Activated naive CD4-positive, alpha-beta T cell treated with Interleukin-2 at 50 U/mL for 16 hours (primary cell): ENCODE results near the gene OR52B2.
"Not testable (repeated sequence)": the region's sequence is repeated elsewhere in the genome, so short reads cannot be mapped to it uniquely, and the experiment has no call there.

Experiments used
- DNase-seq: peaks from one replicate; pipeline ENCODE4 v3.0.0-alpha.2; 2020

The OR52B2 gene

GRCh38 chr11:6151117-6151516, 19.0 kb downstream of the OR52B2 start:
- no peak for DNase-seq

- DNase-seq = not testable (repeated sequence)
These were observed 26.4 kb downstream of the OR52B2 start for GRCh38 chr11:6143737-6144136.

- no peak for DNase-seq
These were observed 27.2 kb downstream of the OR52B2 start for GRCh38 chr11:6142936-6143335.

GRCh38 chr11:6135936-6136335, 34.2 kb downstream of the OR52B2 start:
- DNase-seq = not testable (repeated sequence)

GRCh38 chr11:6132431-6132830, 37.7 kb downstream of the OR52B2 start:
- DNase-seq = no peak

- DNase-seq = no peak
These were observed 40.5 kb downstream of the OR52B2 start for GRCh38 chr11:6129635-6130034.

- no peak for DNase-seq
These were observed 41.1 kb downstream of the OR52B2 start for GRCh38 chr11:6129011-6129410.

GRCh38 chr11:6127881-6128280, 42.2 kb downstream of the OR52B2 start:
- no peak for DNase-seq

- no peak for DNase-seq
These were observed 45.9 kb downstream of the OR52B2 start for GRCh38 chr11:6124245-6124644.
